HG03354 (cell line): ENCODE data around the gene TOR4A.

Experiments
- ATAC-seq: cut with Tn5 transposase; IDR thresholded peaks from one replicate; pipeline ENCODE4 v1.9.1; 2021; ENCODE audit warnings: mild to moderate bottlenecking; ENCODE audit not compliant: unreplicated experiment, poor library complexity, severe bottlenecking

The TOR4A gene

DNA sequence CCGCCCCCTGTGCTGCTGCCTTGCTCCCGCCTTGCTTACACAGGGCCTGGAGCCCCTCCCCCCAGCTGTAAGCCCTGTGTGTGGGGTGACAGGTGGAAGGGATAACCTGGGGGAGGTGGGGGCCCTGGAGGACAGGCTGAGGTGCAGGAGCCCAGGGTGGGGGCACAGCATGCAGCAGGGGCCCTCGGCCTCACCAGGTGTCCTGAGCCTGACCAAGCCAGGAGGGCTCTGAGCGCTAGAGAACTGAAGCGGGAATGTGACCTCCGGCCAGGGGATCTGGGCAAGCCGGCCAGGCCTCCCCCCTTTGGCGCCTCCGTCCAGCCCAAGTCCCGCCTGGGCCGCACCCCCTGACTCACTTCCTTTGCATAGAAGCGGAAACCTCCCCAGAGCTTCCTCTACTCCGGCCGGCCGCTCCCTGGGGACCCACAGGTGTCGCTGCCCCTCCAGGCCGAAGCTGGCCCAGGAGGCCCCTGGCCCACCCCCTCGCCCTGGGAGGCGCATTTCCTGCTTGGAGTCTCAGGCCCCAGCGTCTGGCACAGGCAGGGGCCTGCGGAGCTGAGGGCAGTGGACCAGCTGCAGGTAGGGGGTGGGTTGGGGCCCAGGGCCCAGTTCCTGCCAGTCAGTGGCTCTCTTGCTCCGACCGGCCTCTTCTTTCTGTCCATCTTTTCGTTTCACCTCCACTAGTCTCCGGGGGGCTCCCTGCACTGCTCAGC, at the start of gene TOR4A:
Gene TOR4A, plus strand, starts transcription at position 398 of the 713 bp plus-strand sequence. CDS start 964 bp downstream, outside the sequence.
- ATAC-seq = peak; percentile 79

- ATAC-seq = no peak
These were observed 49.5 kb upstream of the TOR4A start for GRCh38 chr9:137227853-137228505.

GRCh38 chr9:137228506-137228967, 49.0 kb upstream of the TOR4A start:
- no peak for ATAC-seq

GRCh38 chr9:137228968-137229896, 48.3 kb upstream of the TOR4A start:
- ATAC-seq = no peak

DNA sequence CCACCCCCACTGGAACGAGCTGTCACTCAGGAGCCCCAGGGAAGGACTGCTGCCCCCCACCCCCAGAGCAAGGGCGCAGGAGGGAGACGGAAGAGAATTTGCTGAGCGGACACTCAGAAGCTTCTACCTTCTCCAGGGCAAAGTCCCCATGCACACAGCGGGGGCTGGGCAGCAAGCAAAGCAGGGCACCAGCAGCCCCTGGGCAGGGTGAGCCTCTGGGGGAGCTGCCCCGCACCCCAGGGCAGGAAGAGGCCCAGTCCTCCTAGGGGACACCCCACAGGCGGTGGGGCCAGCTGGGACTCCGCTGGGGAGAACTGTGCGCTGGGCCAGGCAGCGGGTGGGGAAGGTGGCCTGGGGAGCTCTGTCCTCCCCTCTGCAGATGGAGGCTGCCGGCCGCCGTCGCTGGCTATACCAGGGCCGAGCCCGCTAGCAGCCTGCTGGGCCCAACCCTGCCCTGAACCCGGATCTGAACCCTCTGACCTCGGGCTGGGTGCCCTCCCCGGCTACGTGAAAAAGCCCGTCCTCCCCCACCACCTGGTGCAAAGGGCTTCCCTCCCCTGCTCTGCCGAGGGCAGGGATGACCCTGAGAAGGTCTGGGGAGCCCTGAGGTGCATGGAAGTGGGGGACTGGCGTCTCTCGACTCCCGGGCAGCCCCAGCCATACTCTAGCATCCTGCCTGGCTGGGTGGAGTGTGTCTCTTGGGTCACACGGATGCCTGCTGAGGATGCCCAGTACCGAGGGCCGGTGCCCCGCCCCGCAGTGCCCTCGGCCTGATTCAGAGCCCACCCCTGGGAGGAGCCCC, 47.4 kb upstream of the TOR4A start:
- no peak for ATAC-seq

DNA sequence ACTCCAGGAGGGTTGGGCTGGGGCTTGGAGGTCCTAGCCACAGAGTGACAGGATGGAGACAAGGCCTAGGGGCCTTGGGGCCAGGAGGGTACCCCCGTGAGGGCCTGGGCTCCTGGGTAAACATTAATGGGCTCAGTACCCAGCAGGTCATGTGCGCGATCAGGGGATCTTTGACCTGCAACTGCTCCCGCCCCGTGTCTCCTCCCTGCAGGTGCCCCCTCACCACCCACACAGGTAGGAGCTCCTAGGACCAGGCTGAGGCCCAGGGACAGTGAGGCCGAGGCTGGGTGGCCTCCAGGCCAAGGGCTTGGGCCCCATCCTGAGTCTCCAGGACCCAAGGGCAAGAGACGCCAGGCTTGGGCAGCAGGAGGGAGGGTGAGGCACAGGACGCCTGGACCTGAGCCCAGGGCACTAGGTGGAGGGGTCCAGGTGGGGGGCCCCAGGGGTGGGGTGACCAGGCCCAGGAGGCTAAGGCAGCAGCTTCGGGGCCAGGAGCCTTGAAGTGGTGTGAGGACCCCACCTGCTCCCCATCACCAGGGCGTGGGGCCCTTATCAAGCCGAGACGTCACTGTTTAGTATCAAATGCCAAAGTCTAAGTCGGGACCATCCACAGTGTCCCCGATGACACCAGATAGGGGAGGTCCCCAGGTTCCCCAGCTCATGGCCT, 46.7 kb upstream of the TOR4A start, which contains the start of gene SLC34A3:
Gene SLC34A3, plus strand, starts transcription at position 197 of the 667 bp plus-strand sequence. CDS start 802 bp downstream, outside the sequence.
- ATAC-seq = no peak

- no peak for ATAC-seq
These were observed 46.0 kb upstream of the TOR4A start for GRCh38 chr9:137231372-137232039.

GRCh38 chr9:137232101-137232500, 45.4 kb upstream of the TOR4A start:
- ATAC-seq = no peak

DNA sequence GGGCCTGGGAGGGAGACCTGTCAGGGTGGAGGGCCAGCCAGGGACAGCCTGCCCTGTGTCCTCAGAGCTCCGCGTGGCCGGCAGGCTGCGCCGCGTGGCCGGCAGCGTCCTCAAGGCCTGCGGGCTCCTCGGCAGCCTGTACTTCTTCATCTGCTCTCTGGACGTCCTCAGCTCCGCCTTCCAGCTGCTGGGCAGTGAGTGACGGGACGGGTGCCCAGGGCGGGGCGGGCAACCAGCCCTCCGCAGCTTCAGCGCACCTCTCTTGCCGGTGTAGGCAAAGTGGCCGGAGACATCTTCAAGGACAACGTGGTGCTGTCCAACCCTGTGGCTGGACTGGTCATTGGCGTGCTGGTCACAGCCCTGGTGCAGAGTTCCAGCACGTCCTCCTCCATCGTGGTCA, 45.0 kb upstream of the TOR4A start:
- ATAC-seq = no peak

DNA sequence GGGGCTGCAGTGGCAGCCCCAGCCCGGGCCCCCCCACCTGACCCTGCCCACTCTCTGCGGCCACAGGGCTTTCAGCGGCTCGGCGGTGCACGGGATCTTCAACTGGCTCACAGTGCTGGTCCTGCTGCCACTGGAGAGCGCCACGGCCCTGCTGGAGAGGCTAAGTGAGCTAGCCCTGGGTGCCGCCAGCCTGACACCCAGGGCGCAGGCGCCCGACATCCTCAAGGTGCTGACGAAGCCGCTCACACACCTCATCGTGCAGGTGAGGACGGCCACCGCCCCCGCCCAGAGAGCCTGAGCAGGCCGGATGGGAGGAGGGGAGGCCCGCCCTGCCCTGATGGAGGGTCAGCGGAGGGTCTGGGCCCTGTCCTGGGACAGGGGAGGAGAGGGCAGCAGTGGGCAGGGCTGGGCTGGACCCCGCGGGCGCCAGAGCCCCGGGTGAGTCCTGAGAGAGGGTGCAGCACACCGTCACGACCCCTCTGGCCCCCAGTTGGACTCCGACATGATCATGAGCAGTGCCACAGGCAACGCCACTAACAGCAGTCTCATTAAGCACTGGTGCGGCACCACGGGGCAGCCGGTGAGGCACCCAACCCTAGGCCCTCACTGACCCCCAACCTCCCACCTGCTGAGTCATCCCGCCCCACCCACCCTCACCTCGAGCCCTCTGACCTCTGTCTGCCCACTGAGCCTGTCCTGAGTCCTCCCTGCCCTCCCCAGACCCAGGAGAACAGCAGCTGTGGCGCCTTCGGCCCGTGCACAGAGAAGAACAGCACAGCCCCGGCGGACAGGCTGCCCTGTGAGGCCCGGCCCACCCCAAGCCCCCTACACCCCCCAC, 44.2 kb upstream of the TOR4A start:
- no peak for ATAC-seq

GRCh38 chr9:137234055-137234697, 43.4 kb upstream of the TOR4A start:
- no peak for ATAC-seq

- no peak for ATAC-seq
These were observed 42.6 kb upstream of the TOR4A start for GRCh38 chr9:137234758-137235423.

DNA sequence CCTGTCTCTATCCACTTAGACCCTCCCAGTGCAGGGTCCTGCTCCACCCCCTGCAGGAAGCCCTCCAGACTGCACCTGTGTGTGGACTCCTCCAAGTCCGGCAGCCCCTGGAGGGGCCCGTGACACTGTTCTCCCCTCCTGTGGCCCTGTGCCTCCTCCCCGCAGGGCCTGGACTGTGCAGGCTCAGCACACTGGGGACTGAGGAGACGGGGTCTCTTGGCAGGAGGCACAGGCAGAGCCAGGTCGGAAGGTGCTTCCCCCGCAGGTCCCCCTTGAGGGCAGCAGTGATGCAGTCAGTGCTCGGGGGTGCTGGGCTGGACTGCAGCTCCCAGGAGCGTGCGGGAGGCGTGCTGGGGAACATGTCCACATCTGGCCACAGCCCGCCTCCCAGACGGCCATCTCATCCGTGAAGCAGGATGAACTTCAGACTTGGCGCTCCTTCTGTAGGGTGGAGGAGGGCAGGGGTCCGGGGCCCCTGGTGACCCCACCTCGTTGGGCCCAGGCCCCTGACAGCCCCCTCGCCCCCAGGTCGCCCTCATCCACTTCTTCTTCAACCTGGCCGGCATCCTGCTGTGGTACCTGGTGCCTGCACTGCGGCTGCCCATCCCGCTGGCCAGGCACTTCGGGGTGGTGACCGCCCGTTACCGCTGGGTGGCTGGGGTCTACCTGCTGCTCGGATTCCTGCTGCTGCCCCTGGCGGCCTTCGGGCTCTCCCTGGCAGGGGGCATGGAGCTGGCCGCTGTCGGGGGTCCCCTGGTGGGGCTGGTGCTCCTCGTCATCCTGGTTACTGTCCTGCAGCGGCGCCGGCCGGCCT, 41.9 kb upstream of the TOR4A start:
- ATAC-seq = no peak

DNA sequence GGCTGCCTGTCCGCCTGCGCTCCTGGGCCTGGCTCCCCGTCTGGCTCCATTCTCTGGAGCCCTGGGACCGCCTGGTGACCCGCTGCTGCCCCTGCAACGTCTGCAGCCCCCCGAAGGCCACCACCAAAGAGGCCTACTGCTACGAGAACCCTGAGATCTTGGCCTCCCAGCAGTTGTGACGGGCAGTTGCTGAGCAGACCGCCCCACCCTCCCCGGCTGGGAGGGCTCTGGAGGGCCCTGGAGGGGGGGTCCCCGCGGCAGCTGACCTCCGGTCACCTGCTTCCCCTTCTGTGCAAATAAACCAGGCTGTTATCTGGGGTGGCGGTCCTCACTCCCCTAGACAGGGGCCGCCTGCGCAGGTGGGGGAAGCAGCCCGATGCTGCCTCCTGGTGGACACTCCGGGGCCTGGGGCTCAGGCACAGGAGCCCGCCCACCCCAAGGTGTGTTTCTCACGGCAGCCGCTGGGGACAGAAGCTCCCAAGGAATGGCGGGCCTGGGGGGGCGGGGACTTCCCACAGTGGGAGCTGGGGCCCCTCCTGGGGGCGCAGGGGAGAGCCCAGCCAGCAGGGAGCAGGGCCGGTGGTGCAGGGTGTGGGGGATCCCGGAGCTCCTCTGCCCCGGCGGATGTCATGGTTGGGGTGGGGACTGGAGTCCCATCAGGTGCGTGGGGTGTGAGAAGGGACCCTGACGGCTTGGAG, 41.1 kb upstream of the TOR4A start:
- peak; percentile 25 for ATAC-seq

GRCh38 chr9:137236936-137237421, 40.5 kb upstream of the TOR4A start:
- no peak for ATAC-seq
